HG02798 (cell line): Measurements from ENCODE around the gene CD7.

Experiments used
- ATAC-seq: cut with Tn5 transposase; IDR thresholded peaks from one replicate; pipeline ENCODE4 v1.9.1; 2021; ENCODE audit warnings: mild to moderate bottlenecking; ENCODE audit not compliant: unreplicated experiment, poor library complexity

Gene CD7

GRCh38 chr17:82316651-82317393, 586 bp downstream of the CD7 start:
- ATAC-seq, result no peak

GRCh38 chr17:82315703-82316358, 1.6 kb downstream of the CD7 start:
- ATAC-seq, result no peak

DNA sequence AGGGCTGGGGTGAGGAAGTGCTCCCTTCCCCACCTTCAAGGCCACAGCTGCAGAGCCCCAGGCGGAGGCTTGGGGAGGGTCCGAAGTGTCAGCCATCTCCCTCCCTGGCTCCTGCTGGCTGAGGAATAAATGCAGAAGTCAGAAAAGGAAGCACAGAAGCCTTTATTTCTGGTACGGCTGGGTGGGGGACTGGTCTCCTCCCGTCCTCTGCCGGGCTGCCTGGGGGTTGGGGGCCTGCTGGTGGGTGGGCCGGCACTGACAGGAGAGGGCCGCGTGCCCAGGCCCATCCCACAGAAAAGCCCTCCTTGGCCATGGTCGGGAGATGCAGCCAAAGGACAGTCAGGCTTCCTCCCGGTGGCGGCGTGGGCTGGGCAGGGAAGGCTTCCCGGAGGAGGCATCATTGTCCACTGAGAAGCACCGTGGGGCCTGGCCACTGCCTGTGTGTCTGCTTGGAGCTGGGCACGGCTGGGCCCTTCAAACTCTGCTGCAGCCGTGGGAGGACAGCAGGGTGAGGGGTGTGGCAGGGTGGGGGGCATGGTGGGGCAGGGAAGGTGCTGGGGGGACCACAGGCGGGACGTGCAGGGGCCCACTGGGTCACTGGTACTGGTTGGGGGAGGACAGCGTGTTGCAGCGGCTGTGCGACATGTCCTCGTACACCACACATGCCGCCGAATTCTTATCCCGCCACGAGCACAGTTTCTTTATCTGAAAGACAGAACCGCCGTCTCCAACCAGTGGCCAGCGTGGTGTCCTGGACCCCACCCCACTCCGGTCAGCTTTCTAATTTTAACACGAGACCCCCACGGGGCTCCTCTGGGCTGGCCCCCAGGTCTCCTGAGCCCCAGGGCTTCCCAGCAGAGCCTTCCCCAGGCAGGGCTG, 2.4 kb downstream of the CD7 start:
- no peak for ATAC-seq

DNA sequence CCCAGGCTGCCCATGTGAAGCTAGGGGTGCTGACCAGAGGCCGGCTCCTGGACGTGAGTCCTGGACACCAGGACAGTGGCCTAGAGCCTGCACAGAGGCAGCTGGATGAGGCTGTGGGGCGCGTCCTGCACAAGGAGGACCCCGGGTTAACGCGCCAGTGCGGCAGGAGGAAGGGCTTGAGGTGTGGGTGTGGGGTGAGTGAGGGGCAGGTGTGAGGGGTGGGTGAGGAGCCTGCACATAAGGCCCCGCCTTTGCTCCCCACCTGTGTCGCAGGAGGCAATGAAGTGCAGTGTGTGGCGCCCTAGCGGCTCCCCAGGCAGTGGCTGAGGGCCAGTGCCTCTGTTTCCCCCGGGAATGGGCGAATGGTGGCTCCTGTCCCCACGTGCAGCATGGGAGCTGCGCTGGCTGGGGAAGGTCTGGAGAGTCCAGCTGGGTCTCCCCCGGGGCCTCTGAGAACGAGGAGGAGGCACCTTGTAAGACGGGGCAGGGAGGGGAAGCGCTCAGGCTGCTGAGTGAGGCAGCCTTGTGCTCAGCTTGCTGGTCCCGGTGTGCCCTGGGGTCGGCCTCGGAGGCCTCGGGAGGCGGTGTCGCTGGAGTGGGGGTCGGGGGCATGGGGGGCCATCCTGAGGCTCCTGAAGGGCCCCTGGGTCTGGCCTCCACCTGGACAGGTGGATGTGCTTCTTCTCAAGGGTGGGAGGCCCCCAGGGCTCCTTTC, 3.2 kb downstream of the CD7 start:
- ATAC-seq, result no peak

GRCh38 chr17:82313195-82314011, 4.0 kb downstream of the CD7 start:
- ATAC-seq, result no peak

DNA sequence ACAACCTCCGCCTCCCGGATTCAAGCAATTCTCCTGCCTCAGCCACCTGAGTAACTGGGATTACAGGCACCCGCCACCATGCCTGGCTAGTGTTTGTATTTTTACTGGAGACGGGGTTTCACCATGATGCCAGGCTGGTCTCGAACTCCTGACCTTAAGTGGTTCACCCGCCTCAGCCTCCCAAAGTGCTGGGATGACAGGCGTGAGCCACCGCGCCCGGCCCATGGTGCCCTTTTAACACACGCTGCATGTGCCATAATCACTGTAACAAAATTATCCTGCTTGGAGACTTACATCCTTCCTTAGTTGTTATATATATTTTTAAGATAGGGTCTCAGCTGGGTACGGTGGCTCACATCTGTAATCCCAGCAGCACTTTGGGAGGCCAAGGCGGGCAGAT, 5.4 kb downstream of the CD7 start:
- ATAC-seq, result no peak

DNA sequence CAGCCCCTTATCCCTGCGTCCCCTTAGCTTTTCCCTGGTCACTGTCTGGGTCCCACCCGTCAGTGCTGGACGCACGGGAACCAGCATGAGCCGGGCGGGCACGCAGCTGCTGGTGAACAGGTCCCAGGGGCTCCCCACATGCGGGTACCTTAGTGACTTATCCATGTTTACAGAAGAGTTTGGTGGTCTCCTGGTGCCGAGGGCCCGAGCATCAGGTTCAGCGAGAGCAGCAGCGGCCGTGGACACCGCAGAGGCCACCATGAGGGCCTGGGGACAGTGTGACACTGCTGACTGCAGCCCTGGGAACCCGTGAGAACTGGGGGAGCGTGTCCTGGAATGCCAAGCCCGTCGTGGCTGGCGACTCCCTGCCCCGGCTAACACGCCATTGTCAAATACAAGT, 6.5 kb downstream of the CD7 start:
- ATAC-seq, result no peak

- no peak for ATAC-seq
Measured at GRCh38 chr17:82309656-82310570, 7.5 kb downstream of the CD7 start.

GRCh38 chr17:82305727-82306300, 11.6 kb downstream of the CD7 start:
- ATAC-seq, result no peak

GRCh38 chr17:82304826-82305726, 12.3 kb downstream of the CD7 start:
- no peak for ATAC-seq

GRCh38 chr17:82303944-82304808, 13.2 kb downstream of the CD7 start:
- no peak for ATAC-seq

GRCh38 chr17:82302991-82303943, 14.1 kb downstream of the CD7 start:
- ATAC-seq, result no peak

DNA sequence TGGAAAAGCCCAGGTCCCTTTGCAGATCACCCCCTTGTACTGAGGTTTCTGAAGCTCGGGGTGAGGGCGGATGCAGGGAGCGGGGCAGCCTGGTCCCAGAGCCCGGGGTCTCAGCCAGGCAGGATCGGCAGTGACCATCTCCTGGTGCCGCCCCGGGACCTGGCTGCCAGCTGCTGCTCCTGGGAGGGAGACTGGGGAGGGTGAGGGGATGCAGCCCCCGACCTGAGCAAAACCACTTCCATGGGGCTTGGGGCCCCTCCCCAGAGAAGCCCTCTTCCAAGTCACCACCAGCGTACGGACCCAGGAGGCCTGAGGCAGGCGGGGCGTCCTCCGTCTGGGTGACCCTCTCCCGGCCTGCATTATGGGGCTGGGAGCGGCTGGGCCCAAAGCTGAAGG, 14.8 kb downstream of the CD7 start:
- no peak for ATAC-seq

DNA sequence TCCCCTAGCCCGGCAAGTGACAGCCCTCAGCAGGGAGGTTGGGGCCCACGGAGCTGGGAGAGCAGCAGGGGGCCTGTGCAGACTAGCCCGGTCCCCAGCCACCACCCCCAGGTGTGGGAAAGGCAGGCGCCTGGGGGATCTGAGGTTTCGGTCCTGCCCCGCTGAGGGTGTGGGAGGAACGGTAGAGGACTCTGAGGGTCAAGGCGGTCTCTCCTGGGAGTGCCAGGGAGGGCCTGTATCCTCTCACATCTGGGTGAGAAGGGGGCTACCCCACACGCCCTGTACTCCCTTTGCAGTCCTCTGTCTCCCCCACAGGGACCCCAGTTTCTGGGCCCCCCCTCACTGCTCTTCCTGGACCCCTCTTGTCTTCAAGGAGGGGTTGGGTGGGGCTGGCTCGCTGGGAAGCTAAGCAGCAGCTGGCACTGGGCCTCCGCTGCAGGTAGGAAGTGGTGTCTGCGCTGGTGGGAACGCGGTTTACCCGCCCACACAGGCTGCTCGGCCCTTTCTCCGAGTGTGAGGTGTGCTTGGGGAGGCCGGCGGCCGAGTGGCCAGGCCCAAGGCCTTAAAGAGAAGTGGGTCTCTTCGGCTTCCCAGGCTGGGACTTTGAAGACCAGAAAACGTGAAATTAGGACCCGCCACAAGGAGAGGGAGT, 15.4 kb downstream of the CD7 start:
- peak; percentile 28 for ATAC-seq
